ENCODE data around the gene MUC6. TPM values are rescaled to one million over a fixed set of nuclear protein-coding genes. Genes with fewer than 3 reads are reported as not detected.

The MUC6 gene
- total RNA-seq, 3 donors from 2014 or later, result not detected

DNA sequence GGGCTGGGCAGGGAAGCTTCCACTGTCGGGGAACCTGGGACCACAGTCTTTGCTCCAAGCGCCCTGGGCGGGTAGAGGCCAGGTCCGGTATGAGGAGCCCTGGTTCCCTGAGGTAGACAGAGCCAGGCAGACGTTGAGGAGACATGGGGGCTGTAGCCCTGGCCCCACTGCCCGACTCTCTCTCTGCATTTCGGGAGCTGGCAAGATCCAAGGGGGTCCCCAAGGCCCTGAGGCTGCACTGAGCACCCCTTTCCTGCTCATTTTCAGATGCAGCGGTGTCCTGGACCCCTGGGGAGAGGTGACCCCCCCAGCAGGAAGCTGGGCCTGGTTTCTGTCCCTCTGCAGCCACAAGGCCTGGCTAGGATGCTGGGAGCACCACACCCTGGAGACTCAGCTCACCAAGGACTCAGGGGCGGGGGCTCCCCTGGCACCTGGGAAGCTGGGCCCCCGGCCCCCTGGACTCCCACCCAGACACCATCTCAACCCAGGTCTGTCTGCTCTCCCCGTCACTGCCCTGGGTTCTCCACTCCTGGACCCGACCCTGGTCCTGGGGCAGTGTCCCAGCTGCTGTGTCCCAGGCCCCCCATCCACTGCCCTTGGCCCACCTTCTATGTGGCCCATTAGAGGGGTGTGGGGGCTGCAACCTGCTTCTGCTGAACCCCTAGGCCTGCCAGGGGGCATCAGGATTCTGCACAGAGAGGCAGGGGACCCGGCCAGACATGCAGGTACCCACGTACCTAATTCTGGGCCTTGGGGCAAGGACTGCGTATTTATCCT lies 15.0 kb upstream of the MUC6 start:
- peaks cover 36% of the 10 kb centered on the region for H3K4me1 ChIP-seq (ENCODE audit: low read depth)
- peak in 1 of 3 donors; percentile 52 for DNase-seq
- ATAC-seq, result no peak
- H3K4me3 ChIP-seq, result no peak overlapping the region
- no peaks in the 10 kb centered on the region for H3K36me3 ChIP-seq (ENCODE audit: low read depth)
- intact Hi-C loops (cut with DNase I, micrococcal nuclease), result loop anchor here in 1 of 2 donors (5.0 kb wide), 1 partner anchor 204 kb away; no protein-coding TSS in a partner anchor
- H3K9me3 ChIP-seq, result no peaks in the 10 kb centered on the region
- TF ChIP-seq, protein P1, sequence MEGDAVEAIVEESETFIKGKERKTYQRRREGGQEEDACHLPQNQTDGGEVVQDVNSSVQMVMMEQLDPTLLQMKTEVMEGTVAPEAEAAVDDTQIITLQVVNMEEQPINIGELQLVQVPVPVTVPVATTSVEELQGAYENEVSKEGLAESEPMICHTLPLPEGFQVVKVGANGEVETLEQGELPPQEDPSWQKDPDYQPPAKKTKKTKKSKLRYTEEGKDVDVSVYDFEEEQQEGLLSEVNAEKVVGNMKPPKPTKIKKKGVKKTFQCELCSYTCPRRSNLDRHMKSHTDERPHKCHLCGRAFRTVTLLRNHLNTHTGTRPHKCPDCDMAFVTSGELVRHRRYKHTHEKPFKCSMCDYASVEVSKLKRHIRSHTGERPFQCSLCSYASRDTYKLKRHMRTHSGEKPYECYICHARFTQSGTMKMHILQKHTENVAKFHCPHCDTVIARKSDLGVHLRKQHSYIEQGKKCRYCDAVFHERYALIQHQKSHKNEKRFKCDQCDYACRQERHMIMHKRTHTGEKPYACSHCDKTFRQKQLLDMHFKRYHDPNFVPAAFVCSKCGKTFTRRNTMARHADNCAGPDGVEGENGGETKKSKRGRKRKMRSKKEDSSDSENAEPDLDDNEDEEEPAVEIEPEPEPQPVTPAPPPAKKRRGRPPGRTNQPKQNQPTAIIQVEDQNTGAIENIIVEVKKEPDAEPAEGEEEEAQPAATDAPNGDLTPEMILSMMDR (IDR thresholded peaks at IDR 0.05), result no peak

DNA sequence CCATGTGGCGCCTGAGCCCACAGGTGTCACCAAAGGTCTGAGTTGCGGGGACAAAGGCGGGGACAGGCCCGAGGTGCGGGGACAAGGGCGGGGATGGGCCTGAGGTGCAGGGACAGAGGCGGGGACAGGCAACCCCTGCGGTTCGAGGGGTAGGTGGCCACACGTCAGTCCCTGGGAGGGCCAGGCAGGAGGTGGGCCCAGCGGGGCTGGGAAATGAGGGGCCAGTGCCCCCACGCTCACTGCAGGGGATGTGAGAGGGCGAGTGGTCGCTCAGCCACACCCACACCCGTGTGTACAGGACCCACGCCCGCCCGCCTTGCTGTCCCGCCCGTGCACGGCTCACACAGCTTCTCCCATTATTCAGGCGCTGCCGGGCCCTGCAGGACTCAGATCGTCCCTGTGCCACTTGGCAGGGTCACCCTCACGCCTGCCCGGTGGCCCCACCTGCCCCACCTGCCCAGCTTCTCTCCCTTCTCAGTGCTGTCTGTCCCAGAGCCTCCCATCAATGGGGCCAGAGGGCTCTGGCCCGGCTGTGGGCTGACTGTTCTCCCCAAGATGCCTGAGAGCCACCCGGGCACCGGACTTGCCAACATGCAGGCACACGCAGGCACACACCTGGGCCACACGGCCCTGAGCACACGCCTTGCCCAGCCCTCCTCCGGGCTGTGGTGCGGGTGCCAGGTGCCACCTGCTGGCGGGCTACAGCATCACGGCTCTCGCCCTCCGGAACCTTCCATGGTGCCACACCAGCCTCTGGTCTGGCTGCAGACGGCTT lies 14.2 kb upstream of the MUC6 start:
- DNase-seq (peak; percentile 85 to 93 (median 89)), ATAC-seq (peak; percentile 78)
- Histone ChIP-seq H3K36me3 (ENCODE audit: low read depth) (no peaks in the 10 kb centered on the region), H3K4me3 (no peak overlapping the region), H3K4me1 (ENCODE audit: low read depth) (peaks cover 35% of the 10 kb centered on the region), H3K9me3 (no peaks in the 10 kb centered on the region)
- intact Hi-C loops (cut with DNase I, micrococcal nuclease), result loop anchor here in 1 of 2 donors (5.0 kb wide), 1 partner anchor 203 kb away; no protein-coding TSS in a partner anchor
- TF ChIP-seq, protein P1 (IDR thresholded peaks at IDR 0.05), result peak; percentile 95

DNA sequence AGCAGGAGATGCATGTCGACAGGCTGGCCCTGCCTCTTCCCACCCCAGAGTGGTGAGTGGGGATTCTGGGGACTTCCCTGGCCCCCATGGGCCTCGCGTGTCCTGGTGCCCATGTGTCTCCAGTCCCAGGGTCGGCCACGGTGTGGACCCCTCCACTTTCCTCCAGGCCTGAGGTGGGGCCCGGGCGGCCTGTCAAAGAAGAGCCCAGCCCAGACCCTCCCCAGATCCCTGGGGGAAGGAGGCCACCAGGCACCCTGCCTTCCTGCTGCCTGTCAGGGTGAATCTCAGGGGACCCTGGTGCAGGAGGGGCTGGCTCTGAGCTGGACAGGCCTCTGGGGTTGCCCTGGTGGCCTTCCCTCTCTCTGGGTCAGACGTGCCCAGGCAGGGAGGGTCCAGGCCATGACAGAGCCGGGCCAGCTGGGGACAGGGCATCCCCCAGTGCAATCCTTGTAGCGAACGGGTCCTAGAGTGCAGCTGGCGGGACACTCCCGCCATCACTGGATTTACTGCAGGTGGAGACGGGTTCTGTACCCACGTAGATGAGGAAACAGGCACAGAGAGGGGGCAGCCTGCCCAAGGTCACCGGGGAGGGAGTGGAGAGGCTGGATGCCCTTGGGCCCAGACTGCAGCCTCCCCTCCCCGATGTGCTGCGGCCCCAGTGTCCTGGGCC lies 13.5 kb upstream of the MUC6 start:
- peaks cover 32% of the 10 kb centered on the region for H3K4me1 ChIP-seq (ENCODE audit: low read depth)
- TF ChIP-seq, protein P1 (IDR thresholded peaks at IDR 0.05), result no peak
- H3K9me3 ChIP-seq, result no peaks in the 10 kb centered on the region
- no peaks in the 10 kb centered on the region for H3K36me3 ChIP-seq (ENCODE audit: low read depth)
- intact Hi-C loops (cut with DNase I, micrococcal nuclease), result loop anchor here in 1 of 2 donors (5.0 kb wide), 1 partner anchor 203 kb away; no protein-coding TSS in a partner anchor
- DNase-seq (peak in 2 of 3 donors; percentile 40 to 48), ATAC-seq (no peak)
- H3K4me3 ChIP-seq, result no peak overlapping the region

DNA sequence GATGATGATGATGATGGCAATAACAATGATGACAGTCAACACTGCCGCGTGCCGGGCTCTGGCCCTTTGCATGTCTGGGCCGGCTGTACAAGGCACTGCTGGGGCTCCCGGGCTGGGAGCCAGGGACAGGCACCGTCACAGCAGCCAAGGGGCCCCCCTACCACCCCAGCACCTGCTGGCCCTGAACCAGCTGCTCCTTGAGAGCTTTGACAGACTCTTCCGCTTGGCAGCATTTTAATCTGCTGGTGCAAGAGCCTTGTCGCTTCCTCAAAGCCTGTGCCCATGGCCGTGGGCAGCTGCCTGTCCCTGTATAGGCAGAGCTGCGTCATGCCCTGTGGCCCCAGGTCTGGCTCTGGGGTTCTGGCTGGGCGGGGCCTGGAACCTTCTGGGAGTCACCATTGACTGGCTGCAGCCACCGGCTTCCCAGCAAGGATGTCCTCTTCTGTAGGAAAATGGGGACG lies 12.9 kb upstream of the MUC6 start:
- Histone ChIP-seq H3K4me3 (no peak overlapping the region), H3K36me3 (ENCODE audit: low read depth) (no peaks in the 10 kb centered on the region), H3K4me1 (ENCODE audit: low read depth) (peaks cover 36% of the 10 kb centered on the region), H3K9me3 (no peaks in the 10 kb centered on the region)
- intact Hi-C loops (cut with DNase I, micrococcal nuclease), result no loop called here
- DNase-seq (peak in 2 of 3 donors; percentile 44 to 58), ATAC-seq (no peak)
- TF ChIP-seq, protein P1 (IDR thresholded peaks at IDR 0.05), result no peak

DNA sequence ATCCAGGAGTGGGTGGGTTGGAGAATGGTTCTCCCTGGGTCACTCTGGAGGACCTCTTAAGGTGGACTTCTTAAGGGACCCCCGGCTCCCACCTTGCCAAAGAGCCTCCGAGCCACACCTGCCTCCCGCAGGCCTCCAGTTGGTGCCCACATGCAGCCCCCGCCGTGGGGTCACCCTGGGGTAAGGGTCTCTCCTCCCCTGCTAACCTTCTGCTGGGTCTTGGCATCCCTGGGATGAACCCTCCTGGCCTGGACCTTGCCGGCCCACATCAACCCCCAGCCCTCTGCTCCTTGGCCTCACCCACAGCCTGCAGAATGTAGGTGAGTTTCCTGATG lies 12.5 kb upstream of the MUC6 start:
- no peaks in the 10 kb centered on the region for H3K36me3 ChIP-seq (ENCODE audit: low read depth)
- no peaks in the 10 kb centered on the region for H3K9me3 ChIP-seq
- ATAC-seq, result no peak
- peaks cover 35% of the 10 kb centered on the region for H3K4me1 ChIP-seq (ENCODE audit: low read depth)
- intact Hi-C loops (cut with DNase I, micrococcal nuclease), result no loop called here
- TF ChIP-seq, protein P1 (IDR thresholded peaks at IDR 0.05), result no peak
- peak in 2 of 3 donors; percentile 29 to 39 for DNase-seq
- H3K4me3 ChIP-seq, result no peak overlapping the region
